ENCODE results near the gene SCYL3.
"Not testable (repeated sequence)": the region's sequence is repeated elsewhere in the genome, so short reads cannot be mapped to it uniquely, and the experiment has no call there.

GRCh38 chr1:169871988-169872387 lies 21.7 kb downstream of the SCYL3 start:
- TF ChIP-seq POLR2A (IDR thresholded peaks at IDR 0.05; ENCODE audit: low read length); GATA1 (IDR thresholded peaks at IDR 0.05; ENCODE audit: low read depth, low read length): not testable (repeated sequence)
